ENCODE data around the gene L3MBTL4. TPM values are rescaled to one million over a fixed set of nuclear protein-coding genes. Genes with fewer than 3 reads are reported as not detected.

L3MBTL4 gene
- total RNA-seq, 2 experiments from 2014 or later, result 0.05 TPM; not detected in 1

GRCh38 chr18:6219116-6219717 lies 195.5 kb downstream of the L3MBTL4 start:
- Mint-ChIP-seq H3K4me1 (no peaks in the 10 kb centered on the region), H3K27me3 (no peaks in the 10 kb centered on the region), H3K27ac (no peak overlapping the region), H3K36me3 (no peaks in the 10 kb centered on the region), H3K9me3 (ENCODE audit: low read depth) (peaks cover 4% of the 10 kb centered on the region), H3K4me3 (no peak overlapping the region)
- no peak for ATAC-seq
- CTCF ChIA-PET, result no interaction called here
- DNase-seq, result no peak

DNA sequence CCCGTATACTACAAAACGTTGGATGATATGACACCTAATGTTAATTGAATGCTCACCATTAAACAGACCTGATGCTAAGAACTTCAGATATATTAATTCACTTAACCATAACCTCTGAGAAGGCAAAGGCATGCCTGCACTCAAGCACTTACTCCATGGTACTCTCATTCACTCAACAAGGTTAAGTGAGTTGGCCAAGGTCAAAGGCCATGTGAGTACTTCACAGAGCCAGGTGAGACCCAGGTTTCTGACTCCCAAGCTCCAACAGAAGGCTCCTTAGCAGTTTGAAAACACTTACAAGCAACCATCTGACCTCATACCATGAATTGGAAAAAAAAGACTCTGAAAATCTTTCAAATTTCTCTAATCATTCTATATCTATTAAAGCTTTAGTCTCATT lies 198.8 kb downstream of the L3MBTL4 start:
- no peaks in the 10 kb centered on the region for H3K36me3 Mint-ChIP-seq
- CTCF ChIA-PET, result no interaction called here
- H3K4me3 Mint-ChIP-seq, result no peak overlapping the region
- H3K27me3 Mint-ChIP-seq, result no peaks in the 10 kb centered on the region
- no peak overlapping the region for H3K27ac Mint-ChIP-seq
- H3K9me3 Mint-ChIP-seq (ENCODE audit: low read depth), result peaks cover 4% of the 10 kb centered on the region
- no peaks in the 10 kb centered on the region for H3K4me1 Mint-ChIP-seq
- ATAC-seq (no peak), DNase-seq (no peak)

GRCh38 chr18:6211174-6211504 lies 203.6 kb downstream of the L3MBTL4 start:
- no peaks in the 10 kb centered on the region for H3K36me3 Mint-ChIP-seq

GRCh38 chr18:6210349-6211173 lies 204.2 kb downstream of the L3MBTL4 start:
- Mint-ChIP-seq H3K36me3 (no peaks in the 10 kb centered on the region), H3K9me3 (ENCODE audit: low read depth) (no peaks in the 10 kb centered on the region), H3K4me1 (no peaks in the 10 kb centered on the region), H3K27me3 (no peaks in the 10 kb centered on the region), H3K27ac (no peak overlapping the region), H3K4me3 (no peak overlapping the region)
- CTCF ChIA-PET, result no interaction called here
- DNase-seq, result no peak
- no peak for ATAC-seq

More at GRCh38 chr18:6211174-6211504, 203.6 kb downstream of the L3MBTL4 start:
- DNase-seq (no peak), ATAC-seq (no peak)
- Mint-ChIP-seq H3K27me3 (no peaks in the 10 kb centered on the region), H3K4me3 (no peak overlapping the region), H3K27ac (no peak overlapping the region), H3K9me3 (ENCODE audit: low read depth) (no peaks in the 10 kb centered on the region), H3K4me1 (no peaks in the 10 kb centered on the region)
- CTCF ChIA-PET, result no interaction called here

DNA sequence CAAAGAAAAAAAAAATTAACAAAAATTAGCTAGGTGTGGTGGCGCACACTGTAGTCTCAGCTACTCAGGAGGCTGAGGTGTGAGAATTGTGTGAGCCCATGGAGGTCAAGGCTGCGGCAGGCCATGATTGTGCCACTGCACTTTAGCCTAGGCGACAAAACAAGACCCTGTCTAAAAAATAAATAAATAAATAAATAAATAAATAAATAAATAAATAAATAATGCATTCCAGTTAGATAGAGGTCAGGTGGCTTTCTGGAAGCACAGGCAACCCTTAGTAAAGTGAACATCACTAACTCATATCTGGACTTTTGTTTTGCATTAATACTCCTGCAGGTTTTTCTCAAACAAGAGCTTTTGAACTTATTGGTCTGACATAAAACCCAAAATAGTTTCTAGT lies 206.8 kb downstream of the L3MBTL4 start:
- no peaks in the 10 kb centered on the region for H3K9me3 Mint-ChIP-seq (ENCODE audit: low read depth)
- no peak overlapping the region for H3K27ac Mint-ChIP-seq
- H3K4me1 Mint-ChIP-seq, result no peaks in the 10 kb centered on the region
- no peak for ATAC-seq
- H3K27me3 Mint-ChIP-seq, result no peaks in the 10 kb centered on the region
- H3K36me3 Mint-ChIP-seq, result no peaks in the 10 kb centered on the region
- DNase-seq, result no peak
- H3K4me3 Mint-ChIP-seq, result no peak overlapping the region
- CTCF ChIA-PET, result no interaction called here

DNA sequence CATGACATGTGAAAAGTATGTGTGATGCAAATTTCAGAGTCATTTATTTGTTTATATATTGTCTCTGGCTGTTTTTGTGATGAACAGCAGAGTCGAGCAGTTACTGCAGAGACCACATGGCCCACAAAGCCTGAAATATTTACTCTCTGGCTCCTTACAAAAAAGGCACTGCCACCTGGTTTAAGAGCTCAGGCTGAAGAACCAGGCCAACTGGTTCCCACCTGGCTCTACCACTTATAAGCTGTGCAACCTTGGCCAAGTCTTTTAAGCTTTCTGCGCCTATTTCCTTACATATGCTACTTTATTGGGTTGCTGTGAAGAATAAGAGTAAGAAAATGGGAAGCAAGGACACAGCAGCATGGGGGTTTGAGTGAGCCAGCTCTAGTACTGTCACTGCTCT lies 207.6 kb downstream of the L3MBTL4 start:
- ATAC-seq (no peak), DNase-seq (no peak)
- Mint-ChIP-seq H3K27me3 (no peaks in the 10 kb centered on the region), H3K36me3 (no peaks in the 10 kb centered on the region), H3K4me1 (no peaks in the 10 kb centered on the region), H3K4me3 (no peak overlapping the region), H3K27ac (no peak overlapping the region), H3K9me3 (ENCODE audit: low read depth) (no peaks in the 10 kb centered on the region)
- CTCF ChIA-PET, result no interaction called here

DNA sequence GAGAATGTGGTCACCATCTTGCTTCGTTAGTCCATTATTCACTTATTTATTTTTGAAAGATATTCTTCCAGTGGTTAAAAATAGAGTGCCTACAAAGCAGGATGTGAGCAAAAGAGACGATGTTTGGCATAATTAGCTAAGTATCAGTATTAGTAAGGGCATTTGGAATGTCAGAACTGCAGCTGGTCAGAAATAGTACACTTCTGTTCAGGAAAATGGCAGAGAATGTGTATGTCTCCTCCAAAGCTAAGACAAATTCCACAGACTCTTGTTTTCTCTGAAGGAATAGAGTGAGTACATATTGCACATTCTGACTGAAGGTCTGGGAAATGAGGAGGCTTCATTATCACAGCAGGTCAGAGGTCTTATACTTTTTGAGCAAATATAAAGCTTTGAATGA lies 209.0 kb downstream of the L3MBTL4 start:
- Mint-ChIP-seq H3K27me3 (no peaks in the 10 kb centered on the region), H3K4me3 (no peak overlapping the region), H3K4me1 (no peaks in the 10 kb centered on the region), H3K9me3 (ENCODE audit: low read depth) (peaks cover 2% of the 10 kb centered on the region), H3K36me3 (no peaks in the 10 kb centered on the region), H3K27ac (no peak overlapping the region)
- no peak for ATAC-seq
- CTCF ChIA-PET, result no interaction called here
- DNase-seq, result no peak

- Mint-ChIP-seq H3K27me3 (no peaks in the 10 kb centered on the region), H3K9me3 (ENCODE audit: low read depth) (peaks cover 2% of the 10 kb centered on the region), H3K36me3 (no peaks in the 10 kb centered on the region), H3K4me3 (no peak overlapping the region), H3K27ac (no peak overlapping the region), H3K4me1 (no peaks in the 10 kb centered on the region)
- CTCF ChIA-PET, result no interaction called here
- ATAC-seq, result no peak
- DNase-seq, result no peak
Measured at GRCh38 chr18:6204476-6204875, 210.2 kb downstream of the L3MBTL4 start.

DNA sequence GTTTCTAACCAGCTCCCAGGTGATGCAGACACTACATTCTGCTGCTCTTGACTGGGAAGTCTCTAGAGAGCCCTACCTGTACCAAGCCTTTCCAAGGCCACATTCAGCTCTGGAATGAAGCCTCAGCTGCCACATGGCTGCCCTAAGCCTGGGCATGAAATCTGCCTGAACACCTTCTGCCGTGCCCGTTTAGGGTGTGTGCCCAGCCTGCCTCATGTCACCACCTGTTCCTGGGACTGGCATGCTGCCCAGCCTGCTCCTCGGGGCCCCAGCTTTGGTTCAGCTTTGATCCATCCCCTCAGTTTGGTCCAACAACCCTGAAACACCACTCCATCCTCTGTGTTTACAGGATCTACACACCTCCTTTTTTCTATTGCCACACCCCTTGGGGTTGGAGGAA lies 210.9 kb downstream of the L3MBTL4 start:
- ATAC-seq, result no peak
- Mint-ChIP-seq H3K4me3 (no peak overlapping the region), H3K27me3 (no peaks in the 10 kb centered on the region), H3K4me1 (no peaks in the 10 kb centered on the region), H3K36me3 (no peaks in the 10 kb centered on the region), H3K27ac (no peak overlapping the region), H3K9me3 (ENCODE audit: low read depth) (peaks cover 2% of the 10 kb centered on the region)
- CTCF ChIA-PET, result no interaction called here
- DNase-seq, result no peak

- H3K27me3 Mint-ChIP-seq, result no peaks in the 10 kb centered on the region
- H3K27ac Mint-ChIP-seq, result no peak overlapping the region
- no peak for ATAC-seq
Measured at GRCh38 chr18:6202861-6203260, 211.8 kb downstream of the L3MBTL4 start.

DNA sequence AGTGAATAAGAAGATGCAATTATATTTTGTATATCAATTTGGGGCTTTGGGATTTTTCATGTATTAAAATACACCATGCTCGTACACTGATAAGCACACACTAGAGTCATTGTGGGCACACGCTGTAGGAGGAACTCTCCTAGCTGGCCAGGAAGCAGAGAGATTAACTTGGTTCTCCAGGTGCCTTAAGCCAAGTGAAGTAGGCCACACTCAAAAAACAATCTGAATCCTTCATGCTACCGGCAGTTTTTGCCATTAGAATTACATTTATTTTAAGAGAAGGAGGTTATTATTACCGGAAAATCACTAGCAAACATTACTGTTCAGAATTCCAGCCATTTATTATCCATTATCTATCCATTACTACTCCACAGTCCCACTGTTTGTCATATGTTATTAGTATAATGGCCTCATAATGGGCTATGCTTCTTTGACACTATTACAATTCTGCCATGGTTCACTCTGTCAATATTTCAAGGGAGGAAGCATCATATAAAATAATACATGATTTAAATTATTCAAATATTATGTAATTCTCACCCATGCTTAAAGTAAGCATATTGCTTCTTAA lies 214.4 kb downstream of the L3MBTL4 start:
- Mint-ChIP-seq H3K4me1 (no peaks in the 10 kb centered on the region), H3K36me3 (no peaks in the 10 kb centered on the region), H3K27ac (no peak overlapping the region), H3K27me3 (no peaks in the 10 kb centered on the region), H3K9me3 (ENCODE audit: low read depth) (peaks cover 8% of the 10 kb centered on the region), H3K4me3 (no peak overlapping the region)
- DNase-seq (no peak), ATAC-seq (no peak)
- CTCF ChIA-PET, result no interaction called here

More at GRCh38 chr18:6202861-6203260, 211.8 kb downstream of the L3MBTL4 start:
- peaks cover 3% of the 10 kb centered on the region for H3K9me3 Mint-ChIP-seq (ENCODE audit: low read depth)
- H3K4me1 Mint-ChIP-seq, result no peaks in the 10 kb centered on the region
- CTCF ChIA-PET, result no interaction called here
- DNase-seq, result no peak
- no peak overlapping the region for H3K4me3 Mint-ChIP-seq
- H3K36me3 Mint-ChIP-seq, result no peaks in the 10 kb centered on the region

DNA sequence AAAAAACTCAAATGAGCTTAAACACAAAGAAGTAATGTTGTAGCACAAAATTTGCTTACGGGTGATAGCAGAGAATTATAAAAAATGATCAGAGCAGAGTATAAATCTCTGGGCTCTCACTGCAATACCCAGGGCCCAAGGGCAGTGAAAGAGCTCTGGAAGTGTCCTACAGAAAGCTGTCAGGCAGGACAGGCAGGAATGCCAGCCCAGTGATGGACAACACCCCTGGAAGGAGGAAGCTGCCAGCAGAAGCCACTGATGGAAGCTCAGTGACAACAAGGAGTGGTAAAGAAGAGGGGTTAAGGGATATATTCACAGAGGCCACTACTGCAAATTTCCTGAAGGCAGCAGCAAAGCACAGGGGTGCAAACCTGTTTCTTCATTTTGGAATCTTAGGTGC lies 214.9 kb downstream of the L3MBTL4 start:
- no peaks in the 10 kb centered on the region for H3K36me3 Mint-ChIP-seq
- no peak for ATAC-seq
- no peaks in the 10 kb centered on the region for H3K4me1 Mint-ChIP-seq
- no peak overlapping the region for H3K4me3 Mint-ChIP-seq
- CTCF ChIA-PET, result no interaction called here
- no peaks in the 10 kb centered on the region for H3K27me3 Mint-ChIP-seq
- H3K9me3 Mint-ChIP-seq (ENCODE audit: low read depth), result peaks cover 10% of the 10 kb centered on the region
- no peak overlapping the region for H3K27ac Mint-ChIP-seq
- no peak for DNase-seq

GRCh38 chr18:6198585-6198984 lies 216.1 kb downstream of the L3MBTL4 start:
- Mint-ChIP-seq H3K9me3 (ENCODE audit: low read depth) (peaks cover 10% of the 10 kb centered on the region), H3K27me3 (no peaks in the 10 kb centered on the region), H3K36me3 (no peaks in the 10 kb centered on the region), H3K4me1 (no peaks in the 10 kb centered on the region), H3K4me3 (no peak overlapping the region), H3K27ac (no peak overlapping the region)
- CTCF ChIA-PET, result no interaction called here
- DNase-seq (no peak), ATAC-seq (no peak)

DNA sequence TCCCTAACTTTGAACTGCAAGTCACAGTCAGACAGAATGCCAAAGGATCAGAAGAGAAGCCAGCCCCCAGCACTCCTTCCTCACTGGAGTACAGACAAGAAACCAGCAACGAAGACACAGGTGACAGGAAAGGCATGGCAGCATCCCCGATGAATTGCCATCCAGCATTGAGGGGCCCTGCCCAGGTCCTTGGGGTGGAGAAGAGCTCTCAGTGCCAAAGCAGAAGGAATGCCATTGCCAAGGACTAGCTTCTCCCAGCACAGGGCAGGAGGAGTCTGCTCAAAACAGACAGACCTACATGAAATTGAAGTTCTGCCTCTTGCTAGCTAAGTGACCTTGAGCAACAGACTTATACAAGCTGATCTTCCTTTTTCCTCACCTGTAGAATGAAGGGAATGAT lies 220.1 kb downstream of the L3MBTL4 start:
- no peak for ATAC-seq
- peaks cover 8% of the 10 kb centered on the region for H3K9me3 Mint-ChIP-seq (ENCODE audit: low read depth)
- CTCF ChIA-PET, result no interaction called here

More for the DNA sequence above, 220.1 kb downstream of the L3MBTL4 start:
- Mint-ChIP-seq H3K36me3 (no peaks in the 10 kb centered on the region), H3K4me1 (no peaks in the 10 kb centered on the region), H3K27me3 (no peaks in the 10 kb centered on the region), H3K27ac (no peak overlapping the region), H3K4me3 (no peak overlapping the region)
- no peak for DNase-seq

Data from activated CD8-positive, alpha-beta memory T cell treated with anti-CD3 and anti-CD28 coated beads, Interleukin-2, amount 10 ng/mL, durations not matched to agents 7 days and 5 days (primary cell).